Measurements from ENCODE around the gene RGS5.

Gene RGS5

GRCh38 chr1:163141556-163141955, 61.2 kb downstream of the RGS5 start:
- no peak for DNase-seq

- DNase-seq: no peak
These were observed 65.0 kb downstream of the RGS5 start for GRCh38 chr1:163137556-163138265.

- no peak for DNase-seq
These were observed 70.7 kb downstream of the RGS5 start for GRCh38 chr1:163131981-163132380.

- no peak for DNase-seq
These were observed 72.4 kb downstream of the RGS5 start for GRCh38 chr1:163130225-163130856.

- no peak for DNase-seq
These were observed 74.4 kb downstream of the RGS5 start for GRCh38 chr1:163128282-163128681.

GRCh38 chr1:163124812-163125211, 77.9 kb downstream of the RGS5 start:
- DNase-seq: no peak

GRCh38 chr1:163120372-163120771, 82.3 kb downstream of the RGS5 start:
- no peak for DNase-seq

- no peak for DNase-seq
These were observed 83.0 kb downstream of the RGS5 start for GRCh38 chr1:163119707-163120106.

GRCh38 chr1:163115887-163116286, 86.8 kb downstream of the RGS5 start:
- no peak for DNase-seq

GRCh38 chr1:163107655-163108054, 95.1 kb downstream of the RGS5 start:
- DNase-seq: no peak

- peak; percentile 6 to 19 for DNase-seq
These were observed 96.2 kb downstream of the RGS5 start for GRCh38 chr1:163106364-163106987.

- no peak for DNase-seq
These were observed 98.2 kb downstream of the RGS5 start for GRCh38 chr1:163104385-163105099.

- no peak for DNase-seq
These were observed 100.1 kb downstream of the RGS5 start for GRCh38 chr1:163102590-163102989.

- DNase-seq: no peak
These were observed 107.5 kb downstream of the RGS5 start for GRCh38 chr1:163095213-163095612.

GRCh38 chr1:163094589-163094988, 108.1 kb downstream of the RGS5 start:
- peak in 1 of 2 experiments; percentile 26 for DNase-seq

- DNase-seq: no peak
These were observed 108.5 kb downstream of the RGS5 start for GRCh38 chr1:163094182-163094581.

GRCh38 chr1:163093579-163093978, 109.1 kb downstream of the RGS5 start:
- peak; percentile 32 to 75 for DNase-seq

GRCh38 chr1:163093169-163093568, 109.5 kb downstream of the RGS5 start:
- DNase-seq: peak in 1 of 2 experiments; percentile 68
